Neuron (in vitro differentiated cells): ENCODE measurements around the gene FBXW8.

ENCODE experiments used
- H2AFZ ChIP-seq: one replicate; pipeline ENCODE4 v1.6.1; 2013; ENCODE audit warnings: low read depth, mild to moderate bottlenecking, inconsistent platforms, low read length, moderate library complexity
- H3K27me3 ChIP-seq: one replicate; pipeline ENCODE4 v1.6.1; 2013; ENCODE audit warnings: low read length; ENCODE audit not compliant: insufficient read depth
- H3K36me3 ChIP-seq: one replicate; pipeline ENCODE4 v1.6.1; 2013; ENCODE audit warnings: low read length; ENCODE audit not compliant: insufficient read depth
- H3K4me1 ChIP-seq: one replicate; pipeline ENCODE4 v1.6.1; 2013; ENCODE audit warnings: low read length; ENCODE audit not compliant: insufficient read depth
- H3K4me3 ChIP-seq: 2 replicates; pipeline ENCODE4 v1.5.1; 2013; ENCODE audit warnings: mild to moderate bottlenecking, low read length, moderate library complexity
- H3K9me3 ChIP-seq: one replicate; pipeline ENCODE4 v1.6.1; 2013; ENCODE audit warnings: low read length

FBXW8 gene

GRCh38 chr12:117068492-117068891, 157.7 kb downstream of the FBXW8 start:
- H3K27me3 ChIP-seq: no peaks in the 10 kb centered on the region
- H3K36me3 ChIP-seq: no peaks in the 10 kb centered on the region
- no peaks in the 10 kb centered on the region for H3K9me3 ChIP-seq

GRCh38 chr12:117069101-117069797, 158.5 kb downstream of the FBXW8 start:
- no peak overlapping the region for H3K4me3 ChIP-seq
- no peaks in the 10 kb centered on the region for H3K27me3 ChIP-seq
- H3K4me1 ChIP-seq: no peaks in the 10 kb centered on the region
- H3K9me3 ChIP-seq: no peaks in the 10 kb centered on the region
- H2AFZ ChIP-seq: no peak overlapping the region
- no peaks in the 10 kb centered on the region for H3K36me3 ChIP-seq

More at GRCh38 chr12:117068492-117068891, 157.7 kb downstream of the FBXW8 start:
- Histone ChIP-seq H3K4me3 (no peak overlapping the region), H2AFZ (no peak overlapping the region), H3K4me1 (peaks cover 2% of the 10 kb centered on the region)

- no peaks in the 10 kb centered on the region for H3K9me3 ChIP-seq
- H3K4me1 ChIP-seq: no peaks in the 10 kb centered on the region
- H2AFZ ChIP-seq: no peak overlapping the region
- H3K36me3 ChIP-seq: no peaks in the 10 kb centered on the region
- H3K27me3 ChIP-seq: no peaks in the 10 kb centered on the region
- H3K4me3 ChIP-seq: no peak overlapping the region
Measured at GRCh38 chr12:117069926-117070900, 159.5 kb downstream of the FBXW8 start.

GRCh38 chr12:117071009-117071408, 160.3 kb downstream of the FBXW8 start:
- no peak overlapping the region for H2AFZ ChIP-seq
- no peaks in the 10 kb centered on the region for H3K4me1 ChIP-seq
- no peaks in the 10 kb centered on the region for H3K9me3 ChIP-seq
- no peaks in the 10 kb centered on the region for H3K36me3 ChIP-seq
- H3K27me3 ChIP-seq: no peaks in the 10 kb centered on the region
- H3K4me3 ChIP-seq: no peak overlapping the region

GRCh38 chr12:117072106-117072505, 161.4 kb downstream of the FBXW8 start:
- no peak overlapping the region for H3K4me3 ChIP-seq
- no peaks in the 10 kb centered on the region for H3K27me3 ChIP-seq
- no peaks in the 10 kb centered on the region for H3K9me3 ChIP-seq
- no peak overlapping the region for H2AFZ ChIP-seq
- H3K4me1 ChIP-seq: no peaks in the 10 kb centered on the region
- no peaks in the 10 kb centered on the region for H3K36me3 ChIP-seq

GRCh38 chr12:117072736-117073490, 162.2 kb downstream of the FBXW8 start:
- no peak overlapping the region for H3K4me3 ChIP-seq
- H2AFZ ChIP-seq: no peak overlapping the region
- H3K9me3 ChIP-seq: no peaks in the 10 kb centered on the region
- H3K4me1 ChIP-seq: no peaks in the 10 kb centered on the region
- H3K27me3 ChIP-seq: no peaks in the 10 kb centered on the region
- no peaks in the 10 kb centered on the region for H3K36me3 ChIP-seq

- H3K9me3 ChIP-seq: no peaks in the 10 kb centered on the region
- no peaks in the 10 kb centered on the region for H3K36me3 ChIP-seq
- no peaks in the 10 kb centered on the region for H3K4me1 ChIP-seq
- H2AFZ ChIP-seq: no peak overlapping the region
- no peak overlapping the region for H3K4me3 ChIP-seq
- H3K27me3 ChIP-seq: no peaks in the 10 kb centered on the region
Measured at GRCh38 chr12:117073611-117074010, 162.9 kb downstream of the FBXW8 start.

GRCh38 chr12:117076410-117077372, 165.9 kb downstream of the FBXW8 start:
- H3K4me1 ChIP-seq: no peaks in the 10 kb centered on the region
- H2AFZ ChIP-seq: no peak overlapping the region
- H3K27me3 ChIP-seq: peaks cover 4% of the 10 kb centered on the region
- H3K4me3 ChIP-seq: no peak overlapping the region
- H3K9me3 ChIP-seq: no peaks in the 10 kb centered on the region
- no peaks in the 10 kb centered on the region for H3K36me3 ChIP-seq

GRCh38 chr12:117079487-117079886, 168.7 kb downstream of the FBXW8 start:
- peaks cover 5% of the 10 kb centered on the region for H3K4me1 ChIP-seq
- H2AFZ ChIP-seq: no peak overlapping the region
- H3K4me3 ChIP-seq: no peak overlapping the region
- peaks cover 5% of the 10 kb centered on the region for H3K27me3 ChIP-seq
- H3K9me3 ChIP-seq: no peaks in the 10 kb centered on the region
- H3K36me3 ChIP-seq: no peaks in the 10 kb centered on the region

- peaks cover 10% of the 10 kb centered on the region for H3K27me3 ChIP-seq
- peaks cover 9% of the 10 kb centered on the region for H3K4me1 ChIP-seq
Measured at GRCh38 chr12:117080661-117081144, 170.0 kb downstream of the FBXW8 start.

More at GRCh38 chr12:117080661-117081144, 170.0 kb downstream of the FBXW8 start:
- Histone ChIP-seq H3K4me3 (no peak overlapping the region), H3K9me3 (no peaks in the 10 kb centered on the region), H3K36me3 (no peaks in the 10 kb centered on the region), H2AFZ (no peak overlapping the region)
